OCI-LY3 (cell line): Measurements from ENCODE around the gene EPN2.

ENCODE experiments used
- H2AFZ ChIP-seq: fragments of 200-600, 300-600 bp; shearing (Covaris generic); 2 replicates; pipeline ENCODE4 v1.6.0; 2014; ENCODE audit warnings: antibody characterized with exemption, low read depth, low read length
- H3K27ac ChIP-seq: fragments of 200-600, 300-600 bp; sonication (generic); 2 replicates; pipeline ENCODE4 v1.5.1; 2014; ENCODE audit warnings: mild to moderate bottlenecking, low read length, moderate library complexity, mixed read lengths
- H3K27me3 ChIP-seq: fragments of 200-600, 300-600 bp; sonication (generic); 2 replicates; pipeline ENCODE4 v1.6.1; 2014; ENCODE audit warnings: low read depth, low read length, mixed read lengths
- H3K36me3 ChIP-seq: fragments of 200-600, 300-600 bp; sonication (generic); replicated peaks from 2 replicates; pipeline ENCODE3; 2014; ENCODE audit warnings: low read depth, low read length, mixed read lengths
- H3K4me1 ChIP-seq: fragments of 300-600, 200-600 bp; sonication (generic); 2 replicates; pipeline ENCODE4 v1.6.1; 2014; ENCODE audit warnings: low read length, mixed read lengths
- H3K4me2 ChIP-seq: fragments of 200-600, 300-600 bp; sonication (generic); 2 replicates; pipeline ENCODE4 v1.6.1; 2014; ENCODE audit warnings: low read length, mixed read lengths
- H3K4me3 ChIP-seq: fragments of 300-600, 200-600 bp; sonication (generic); 2 replicates; pipeline ENCODE4 v1.5.1; 2014; ENCODE audit warnings: antibody characterized with exemption, mild to moderate bottlenecking, low read length, moderate library complexity
- H3K79me2 ChIP-seq: fragments of 300-600, 200-600 bp; shearing (Covaris generic); 2 replicates; pipeline ENCODE4 v1.6.1; 2014; ENCODE audit warnings: mild to moderate bottlenecking, low read length, mixed read lengths
- H3K9ac ChIP-seq: fragments of 300-600, 200-600 bp; shearing (Covaris generic); 2 replicates; pipeline ENCODE4 v1.6.0; 2014; ENCODE audit warnings: mild to moderate bottlenecking, low read length, moderate library complexity
- H3K9me3 ChIP-seq: fragments of 200-600, 300-600 bp; shearing (Covaris generic); 2 replicates; pipeline ENCODE4 v1.6.1; 2014; ENCODE audit warnings: low read length, mixed read lengths; ENCODE audit not compliant: insufficient read depth
- H4K20me1 ChIP-seq: fragments of 200-600, 300-600 bp; sonication (generic); 2 replicates; pipeline ENCODE4 v1.6.1; 2016; ENCODE audit warnings: low read length, mixed read lengths; ENCODE audit not compliant: insufficient read depth
- CTCF ChIP-seq: fragments of 200-600, 300-600 bp; sonication (generic); IDR thresholded peaks from 2 replicates; pipeline ENCODE4 v1.5.1; 2014; ENCODE audit warnings: antibody characterized with exemption, low read length, low read depth
- EZH2phosphoT487 ChIP-seq: fragments of 200-600 bp; shearing (Covaris generic); IDR thresholded peaks from 2 replicates; pipeline ENCODE4 v1.6.1; 2018; ENCODE audit warnings: antibody characterized with exemption, mixed run types, low read depth

Gene EPN2

GRCh38 chr17:19237389-19238166 lies 412 bp downstream of the EPN2 start:
- H3K27ac ChIP-seq = no peak overlapping the region
- H3K36me3 ChIP-seq = no peaks in the 10 kb centered on the region
- no peaks in the 10 kb centered on the region for H3K9me3 ChIP-seq
- TF ChIP-seq EZH2phosphoT487 (no peak), CTCF (no peak)
- peak overlapping the region; percentile 66 for H3K4me2 ChIP-seq
- H4K20me1 ChIP-seq = no peaks in the 10 kb centered on the region
- peak overlapping the region; percentile 70 for H3K9ac ChIP-seq
- no peaks in the 10 kb centered on the region for H3K27me3 ChIP-seq
- no peak overlapping the region for H2AFZ ChIP-seq
- H3K4me3 ChIP-seq = peak overlapping the region; percentile 89
- no peaks in the 10 kb centered on the region; the same call in 1 of the 2 replicates for H3K79me2 ChIP-seq
- no peaks in the 10 kb centered on the region for H3K4me1 ChIP-seq

DNA sequence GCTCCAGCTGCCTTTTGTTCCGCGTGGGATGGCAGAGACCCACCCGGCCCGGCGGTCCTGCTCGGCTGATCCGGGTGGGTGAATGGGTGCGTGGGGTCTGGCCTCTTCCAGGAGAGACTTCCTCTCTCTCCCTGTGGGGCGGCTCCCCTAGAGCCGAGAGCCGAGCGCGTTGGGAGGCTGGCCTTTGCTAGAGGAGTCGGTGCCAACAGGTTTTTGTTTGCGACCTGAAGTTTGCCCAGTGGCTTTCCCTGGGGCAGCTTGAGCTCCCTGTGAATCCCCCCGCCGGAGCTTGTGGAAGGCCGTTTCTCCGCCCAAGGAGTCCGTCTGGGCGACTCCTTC lies 970 bp downstream of the EPN2 start:
- Histone ChIP-seq H3K4me3 (peak overlapping the region; percentile 89), H3K4me1 (no peaks in the 10 kb centered on the region), H3K4me2 (peak overlapping the region; percentile 66), H3K27me3 (no peaks in the 10 kb centered on the region), H4K20me1 (no peaks in the 10 kb centered on the region), H2AFZ (no peak overlapping the region), H3K79me2 (no peaks in the 10 kb centered on the region; the same call in 1 of the 2 replicates), H3K36me3 (no peaks in the 10 kb centered on the region), H3K9ac (peak overlapping the region; percentile 70), H3K27ac (no peak overlapping the region), H3K9me3 (no peaks in the 10 kb centered on the region)
- no peak for TF ChIP-seq CTCF
- no peak for TF ChIP-seq EZH2phosphoT487

- Histone ChIP-seq H4K20me1 (no peaks in the 10 kb centered on the region), H3K79me2 (no peaks in the 10 kb centered on the region; the same call in 1 of the 2 replicates), H3K4me3 (no peak overlapping the region), H3K4me1 (no peaks in the 10 kb centered on the region), H3K27me3 (no peaks in the 10 kb centered on the region), H3K9ac (no peak overlapping the region), H3K9me3 (no peaks in the 10 kb centered on the region), H3K4me2 (no peak overlapping the region), H2AFZ (no peak overlapping the region), H3K36me3 (no peaks in the 10 kb centered on the region), H3K27ac (no peak overlapping the region)
- TF ChIP-seq CTCF (no peak), EZH2phosphoT487 (no peak)
These were observed 2.4 kb downstream of the EPN2 start for GRCh38 chr17:19239544-19239943.

- no peaks in the 10 kb centered on the region; the same call in 1 of the 2 replicates for H3K79me2 ChIP-seq
- H3K4me3 ChIP-seq = no peak overlapping the region
- H3K27me3 ChIP-seq = no peaks in the 10 kb centered on the region
- TF ChIP-seq CTCF (no peak), EZH2phosphoT487 (no peak)
- no peaks in the 10 kb centered on the region for H4K20me1 ChIP-seq
- no peaks in the 10 kb centered on the region for H3K36me3 ChIP-seq
- no peak overlapping the region for H2AFZ ChIP-seq
- no peak overlapping the region for H3K27ac ChIP-seq
- H3K4me1 ChIP-seq = no peaks in the 10 kb centered on the region
- no peak overlapping the region for H3K9ac ChIP-seq
- H3K4me2 ChIP-seq = no peak overlapping the region
- H3K9me3 ChIP-seq = no peaks in the 10 kb centered on the region
These were observed 5.2 kb downstream of the EPN2 start for GRCh38 chr17:19242323-19242722.
